GM19438 (cell line): ENCODE data around the gene HBEGF.

Experiments used
- ATAC-seq: cut with Tn5 transposase; IDR thresholded peaks from one replicate; pipeline ENCODE4 v1.9.1; 2021; ENCODE audit warnings: low read depth; ENCODE audit not compliant: unreplicated experiment

Gene HBEGF

DNA sequence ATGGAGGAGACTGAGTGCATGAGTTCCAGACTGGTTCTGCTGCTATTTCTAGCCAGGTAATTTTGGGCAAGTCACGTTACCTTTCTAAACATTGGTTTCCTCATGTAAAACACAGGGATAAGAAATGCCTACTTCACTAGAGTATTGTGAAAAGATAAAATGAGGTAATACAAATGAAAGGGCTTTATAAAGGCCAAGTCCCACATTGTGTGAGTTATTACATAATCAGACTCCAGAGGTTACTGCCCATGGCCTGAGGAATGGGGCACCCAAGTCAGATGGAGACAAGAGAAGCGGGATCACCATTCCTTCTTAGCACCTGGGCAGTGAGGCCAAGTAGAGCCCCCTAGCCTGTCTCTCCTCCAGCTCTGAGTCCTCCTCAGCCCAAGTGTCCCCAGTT, 7.5 kb downstream of the HBEGF start:
- no peak for ATAC-seq

DNA sequence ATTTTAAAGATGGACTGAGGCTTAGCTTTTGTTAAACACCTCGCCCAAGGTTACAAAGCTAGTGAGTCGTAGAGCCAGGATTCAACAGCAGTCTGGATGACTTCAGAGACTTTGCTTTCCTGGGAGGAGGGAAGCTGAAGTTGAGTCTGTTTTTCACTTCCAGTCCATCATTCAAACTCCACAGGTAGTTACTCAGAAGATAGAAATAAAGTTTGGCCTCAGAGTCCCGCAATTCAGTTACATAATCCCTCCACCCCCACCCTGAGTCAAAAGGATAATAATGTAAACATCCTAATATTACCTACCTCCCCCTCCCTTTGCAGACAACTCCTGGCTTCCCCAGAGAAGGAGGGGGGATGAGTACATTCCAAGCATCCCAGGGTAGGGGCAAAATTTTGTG, 8.1 kb downstream of the HBEGF start:
- no peak for ATAC-seq

DNA sequence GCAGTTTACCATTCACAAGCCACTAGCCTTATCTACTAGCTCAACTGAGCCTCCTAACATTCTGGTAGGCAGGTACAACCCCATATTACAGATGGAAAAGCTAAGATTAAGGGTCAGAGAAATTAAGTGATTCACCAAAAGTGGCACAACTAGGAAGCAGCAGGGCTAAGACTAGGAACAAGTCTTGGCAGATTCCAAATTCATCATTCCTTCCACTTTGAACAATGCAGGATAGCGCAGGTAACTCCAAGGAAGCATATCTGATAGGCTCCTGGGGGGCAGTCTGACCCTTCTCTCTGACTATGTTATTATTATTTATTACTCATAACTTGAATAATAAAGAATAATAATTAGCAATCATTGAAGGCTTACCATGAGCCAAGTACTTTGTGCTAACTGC, 8.5 kb downstream of the HBEGF start:
- no peak for ATAC-seq

DNA sequence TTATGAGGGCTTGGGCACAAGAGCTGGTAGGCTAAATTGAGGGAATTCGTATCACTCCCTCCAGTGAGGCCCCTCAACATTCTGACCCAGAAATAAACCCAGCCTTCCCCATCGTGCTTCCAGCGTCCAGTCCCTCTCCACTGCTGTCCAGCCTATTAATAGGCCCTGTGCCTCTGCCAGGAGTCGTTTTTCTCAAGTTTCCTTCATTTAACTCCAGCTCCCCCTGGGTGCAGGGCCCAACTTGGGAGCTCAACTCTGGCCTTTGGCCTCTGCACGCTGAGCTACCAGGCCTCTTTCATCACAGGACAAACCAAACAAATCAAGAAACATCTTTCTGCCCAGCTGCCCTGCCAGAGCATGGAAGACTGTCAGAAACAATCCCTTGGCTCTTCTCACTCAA, 10.0 kb downstream of the HBEGF start:
- no peak for ATAC-seq

DNA sequence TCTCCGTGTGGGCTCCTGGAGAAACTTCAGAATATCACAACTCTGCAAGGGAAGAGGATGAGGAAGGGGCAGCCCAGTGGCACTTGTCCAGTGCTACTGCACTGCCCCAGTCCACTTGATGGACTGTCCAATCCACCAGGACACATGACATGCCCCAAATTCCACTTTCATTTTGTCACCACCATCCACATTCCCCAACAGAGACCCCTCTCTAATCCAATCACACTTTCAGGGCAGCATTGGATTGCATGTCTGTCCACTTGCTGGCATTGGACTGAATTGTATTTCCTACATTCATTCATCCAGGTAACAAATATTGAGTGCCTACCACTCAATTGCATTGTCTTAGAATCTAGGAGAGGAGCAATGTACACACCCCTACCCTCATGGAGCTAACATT, 14.8 kb downstream of the HBEGF start:
- ATAC-seq = no peak

DNA sequence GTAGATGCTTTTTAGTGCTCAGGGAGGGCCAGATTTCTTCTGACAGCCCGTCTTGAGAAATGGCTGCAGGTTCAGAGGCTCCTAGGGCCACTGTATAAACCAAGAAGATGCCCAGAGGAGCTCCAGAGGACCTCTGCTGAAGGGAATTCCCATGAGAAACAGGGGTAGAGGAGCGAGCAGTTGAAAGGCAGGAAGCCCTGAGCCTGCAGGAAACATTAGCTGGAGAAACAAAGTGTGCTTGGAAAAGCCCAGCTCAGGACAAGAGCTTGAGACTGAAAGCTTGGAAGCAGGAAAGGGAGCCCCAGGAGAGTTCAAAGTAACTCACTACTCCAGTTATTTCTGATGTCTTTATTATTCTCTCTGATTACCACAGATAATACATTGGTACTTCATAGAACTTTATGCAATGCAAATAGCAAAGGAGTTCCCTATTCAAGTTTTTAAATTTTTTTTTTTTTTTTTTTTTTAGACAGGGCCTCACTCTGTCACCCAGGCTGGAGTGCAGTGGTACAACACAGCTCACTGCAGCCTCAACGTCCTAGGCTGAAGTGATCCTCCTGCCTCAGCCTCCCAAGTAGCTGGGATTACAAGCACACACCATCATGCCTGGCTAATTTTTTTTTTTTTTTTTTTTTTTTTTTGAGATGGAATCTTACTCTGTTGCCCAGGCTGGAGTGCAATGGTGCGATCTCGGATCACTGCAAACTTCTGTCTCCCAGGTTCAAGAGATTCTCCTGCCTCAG, 16.5 kb downstream of the HBEGF start:
- ATAC-seq = no peak

DNA sequence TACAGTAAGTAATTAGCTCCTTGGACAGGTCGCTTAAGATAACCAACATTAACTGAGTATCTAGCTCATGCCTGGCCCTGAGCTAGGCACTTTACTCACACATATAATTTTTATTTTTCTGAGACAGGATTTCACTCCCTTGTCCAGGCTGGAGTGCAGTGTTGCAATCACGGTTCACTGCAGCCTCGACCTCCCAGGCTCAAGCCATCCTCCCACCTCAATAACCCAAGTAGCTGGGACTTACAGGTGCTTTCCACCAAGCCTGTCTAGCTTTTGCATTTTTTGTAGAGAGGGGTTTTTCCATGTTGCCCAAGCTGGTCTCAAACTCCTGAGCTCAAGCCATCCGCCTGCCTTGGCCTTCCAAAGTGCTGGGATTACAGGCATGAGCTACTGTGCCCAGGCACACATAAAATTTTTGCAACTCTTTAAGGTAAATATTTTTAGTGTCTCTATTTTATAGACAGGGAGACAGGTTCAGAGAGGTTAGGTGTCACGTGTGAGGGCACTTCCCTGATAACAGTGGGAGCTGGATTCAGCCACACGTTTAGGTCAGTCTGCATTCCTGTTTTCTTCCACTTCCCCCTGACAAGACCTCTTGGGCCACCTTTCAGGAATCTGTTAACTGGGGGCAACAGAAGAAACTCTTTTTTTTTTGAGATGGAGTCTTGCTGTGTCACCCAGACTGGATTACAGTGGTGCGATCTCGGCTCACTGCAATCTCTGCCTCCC, 18.2 kb downstream of the HBEGF start:
- no peak for ATAC-seq

DNA sequence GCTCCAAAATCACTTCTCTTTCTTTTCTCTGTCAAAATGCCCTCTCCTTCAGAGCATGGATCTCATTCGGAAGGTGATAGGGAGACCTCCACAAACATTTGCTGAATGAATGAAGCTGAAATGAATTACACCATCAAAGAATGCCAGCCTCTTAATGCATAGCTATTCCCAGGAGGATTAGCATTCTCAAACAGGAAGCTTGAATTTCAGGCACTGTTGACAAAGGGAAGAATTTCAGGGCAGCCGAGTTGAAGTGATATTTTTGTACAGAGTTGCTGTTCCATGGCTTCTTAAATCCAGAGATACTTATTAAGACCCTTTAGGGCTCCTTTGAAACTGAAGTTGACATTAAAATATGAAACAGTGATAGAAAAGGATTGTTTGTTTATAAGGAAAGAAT, 18.8 kb downstream of the HBEGF start:
- no peak for ATAC-seq

DNA sequence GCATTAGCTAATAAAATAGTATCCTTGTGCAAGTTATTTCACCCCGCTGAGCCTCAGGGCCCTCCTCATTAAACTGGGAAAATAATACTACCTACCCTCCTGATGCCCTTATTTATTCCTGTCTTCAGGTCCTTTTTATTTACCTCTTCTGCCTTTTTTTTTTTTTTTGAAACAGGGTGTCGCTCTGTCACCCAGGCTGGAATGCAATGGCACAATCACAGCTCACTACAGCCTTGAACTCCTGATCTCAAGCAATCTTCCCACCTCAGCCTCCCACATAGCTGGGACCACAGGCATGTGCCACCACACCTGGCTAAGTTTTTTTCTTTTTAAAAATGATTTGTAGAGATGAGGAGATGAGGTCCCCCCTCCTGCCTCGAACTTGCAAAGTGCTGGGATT, 20.9 kb downstream of the HBEGF start:
- ATAC-seq = no peak

DNA sequence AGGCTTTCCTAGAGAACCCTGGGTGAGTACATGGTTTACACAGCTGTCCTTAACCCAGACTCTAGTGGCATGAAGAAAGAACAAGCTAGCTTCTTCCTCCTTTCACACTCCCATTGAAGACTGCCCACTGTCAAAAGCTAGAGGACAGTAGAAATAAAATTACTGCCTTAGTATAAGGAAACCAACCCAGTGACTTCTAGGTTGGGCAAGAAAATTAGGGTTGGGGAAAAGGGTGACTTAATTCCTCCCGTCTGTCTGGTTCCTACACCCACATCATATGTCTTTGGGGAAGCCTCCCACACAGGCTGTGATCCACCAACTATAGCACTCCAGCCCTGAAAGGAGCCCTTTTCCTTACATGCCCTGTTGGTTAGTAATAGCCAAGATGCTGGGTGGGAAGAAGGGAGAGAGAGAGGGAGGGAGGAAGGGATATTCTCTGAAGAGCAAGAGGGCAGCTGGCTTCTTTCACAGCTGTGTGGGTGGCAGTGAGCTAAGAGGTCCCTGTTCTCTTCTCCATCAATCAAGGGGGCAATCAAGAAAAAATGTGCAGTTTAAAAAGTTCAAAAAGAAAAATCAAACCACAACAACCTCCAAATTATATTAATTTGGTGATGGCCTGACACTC, 21.7 kb downstream of the HBEGF start:
- no peak for ATAC-seq

DNA sequence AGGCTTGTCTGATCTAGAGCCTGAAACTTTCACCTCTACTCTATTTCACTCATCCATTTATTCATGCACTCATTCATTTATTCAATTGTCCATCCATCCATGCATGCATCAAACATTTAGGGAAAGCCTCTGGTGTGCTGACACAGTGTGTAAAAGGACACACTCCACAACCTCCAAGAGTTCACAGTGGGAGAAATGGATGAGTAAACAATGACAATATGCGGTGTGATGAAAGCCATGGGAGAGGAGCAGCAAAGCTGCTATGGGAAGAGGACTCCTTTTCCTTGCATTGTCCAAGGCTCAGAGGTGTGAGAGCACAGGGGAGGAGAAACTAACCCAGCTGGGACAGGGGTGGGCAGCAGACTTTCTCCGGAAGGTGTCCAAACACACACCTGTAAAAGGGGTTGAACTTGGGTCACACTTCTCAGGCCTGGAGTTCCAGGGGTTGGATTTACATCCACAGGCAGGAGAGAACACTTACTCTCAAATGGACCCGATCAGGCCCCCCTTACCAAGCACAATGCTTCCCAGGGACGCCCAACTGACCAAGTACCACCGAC, 22.3 kb downstream of the HBEGF start:
- ATAC-seq = no peak

DNA sequence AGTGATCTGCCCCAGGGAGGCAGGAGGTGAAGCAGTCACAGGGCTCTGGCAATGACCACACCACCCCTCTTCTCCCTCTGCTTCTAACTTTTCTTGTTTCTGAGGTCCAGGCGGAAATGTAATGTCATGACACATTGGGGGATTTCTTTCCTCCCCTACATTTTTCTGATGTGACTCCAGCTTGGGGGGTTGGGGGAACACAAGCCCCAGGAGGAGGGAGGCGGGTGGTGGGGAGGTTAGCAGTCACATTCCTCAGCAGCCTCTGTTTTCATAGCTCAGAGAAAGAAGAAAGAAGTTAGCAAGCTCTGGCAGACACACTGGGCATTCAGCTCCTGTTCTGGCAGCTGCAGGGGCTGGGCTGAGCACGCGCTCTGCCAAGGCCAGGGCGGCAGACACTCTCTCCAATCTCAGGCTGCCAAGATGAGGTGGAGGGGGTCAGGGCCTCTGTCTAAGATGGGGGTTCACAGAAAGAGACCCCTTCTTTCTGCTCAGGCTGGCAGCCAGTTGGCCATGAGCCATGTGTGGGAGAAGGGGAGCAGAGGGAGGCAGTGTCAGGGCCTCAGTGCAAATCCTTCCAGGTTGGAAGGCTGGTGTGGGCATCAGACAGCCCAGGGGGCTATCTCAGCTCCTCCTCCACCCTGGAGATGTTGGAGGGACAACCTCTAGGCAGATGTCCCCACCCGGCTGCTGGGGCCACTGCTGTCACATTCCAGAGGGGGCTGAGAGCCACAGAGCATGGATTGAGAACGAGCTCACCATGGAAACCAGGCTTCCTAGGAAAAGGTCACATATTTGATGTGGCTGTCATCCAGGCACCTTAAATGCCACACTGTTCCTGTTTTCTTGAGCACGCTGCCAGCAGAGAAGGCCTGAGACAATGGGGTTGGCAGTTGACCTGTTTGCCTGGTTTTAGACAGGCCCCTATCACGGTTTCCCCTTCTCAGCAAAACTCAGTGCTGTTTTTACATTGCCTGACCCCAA, 23.4 kb downstream of the HBEGF start:
- no peak for ATAC-seq

DNA sequence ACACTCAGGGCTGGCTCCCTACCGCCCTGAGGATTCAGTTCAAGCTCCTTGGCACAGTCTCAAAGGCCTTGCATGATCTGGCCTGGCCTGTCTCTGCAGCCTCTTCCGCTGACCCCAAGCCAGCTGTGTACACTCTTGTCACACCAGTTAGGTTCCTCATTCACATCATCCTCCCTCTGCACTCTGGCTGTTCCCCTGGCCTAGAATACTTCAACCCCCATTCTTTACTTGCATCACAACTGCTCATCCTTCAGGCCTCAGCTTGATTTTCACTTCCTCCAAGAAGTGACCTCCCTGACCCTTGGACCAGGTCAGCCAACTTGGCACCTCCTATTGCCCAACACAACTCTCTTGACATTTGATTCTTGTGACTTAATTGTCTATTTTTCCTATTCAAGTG, 24.6 kb downstream of the HBEGF start:
- ATAC-seq = no peak

DNA sequence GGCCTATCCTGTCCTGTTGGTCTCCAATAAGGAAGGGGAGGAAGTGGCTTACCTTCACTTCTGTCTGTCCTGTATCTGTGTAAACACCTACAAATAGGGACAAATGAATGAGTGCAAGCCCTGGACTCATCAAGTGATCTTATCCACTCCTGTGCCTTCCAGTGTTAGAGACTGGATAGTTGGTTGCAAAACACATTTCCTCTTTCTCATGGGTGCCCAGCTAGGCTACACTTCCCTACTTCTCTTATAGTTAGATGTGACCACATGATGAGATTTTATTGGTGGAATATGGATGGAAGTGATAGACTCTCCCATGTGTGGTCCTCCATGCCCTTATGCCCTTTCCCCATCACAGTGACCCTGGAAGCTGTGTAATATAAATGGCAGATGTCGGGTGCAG, 26.6 kb downstream of the HBEGF start:
- no peak for ATAC-seq

DNA sequence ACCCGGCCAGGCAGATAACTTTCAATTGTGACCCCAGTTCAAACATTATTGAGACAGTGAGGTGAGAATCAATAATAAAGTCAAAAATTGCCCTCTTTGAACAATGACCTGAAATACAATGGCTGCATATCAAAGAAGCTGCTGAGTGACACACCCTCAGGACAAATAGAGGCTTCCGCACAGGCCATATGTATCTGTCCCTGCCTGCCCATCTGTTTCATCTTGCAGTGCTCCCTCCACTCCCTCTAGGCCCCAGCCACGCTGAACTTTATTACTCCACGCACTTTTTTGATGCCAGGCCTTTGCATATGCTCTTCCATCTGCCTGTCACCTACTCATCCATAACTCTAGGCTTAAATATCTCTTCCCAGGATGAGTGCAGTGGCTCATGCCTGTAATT, 27.6 kb downstream of the HBEGF start:
- ATAC-seq = no peak

DNA sequence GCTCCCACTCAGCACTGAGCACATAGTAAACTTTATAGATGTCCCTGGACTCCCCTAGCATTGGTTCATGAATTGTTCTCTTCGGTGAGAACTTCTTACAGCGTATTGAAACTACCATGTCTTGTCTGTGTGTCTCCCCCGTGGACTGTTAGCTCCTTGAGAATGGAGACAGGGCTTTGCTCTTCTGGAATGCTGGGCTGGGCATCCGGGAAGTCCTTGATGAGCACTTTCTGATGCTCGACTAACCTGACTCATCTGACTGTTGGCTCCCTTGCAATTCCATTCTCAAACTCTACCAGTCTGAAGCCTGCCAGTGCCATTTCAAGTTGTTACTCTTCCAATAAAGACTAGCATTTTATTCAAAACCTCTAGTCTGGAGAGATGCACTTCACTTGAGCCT, 28.5 kb downstream of the HBEGF start:
- ATAC-seq = no peak

DNA sequence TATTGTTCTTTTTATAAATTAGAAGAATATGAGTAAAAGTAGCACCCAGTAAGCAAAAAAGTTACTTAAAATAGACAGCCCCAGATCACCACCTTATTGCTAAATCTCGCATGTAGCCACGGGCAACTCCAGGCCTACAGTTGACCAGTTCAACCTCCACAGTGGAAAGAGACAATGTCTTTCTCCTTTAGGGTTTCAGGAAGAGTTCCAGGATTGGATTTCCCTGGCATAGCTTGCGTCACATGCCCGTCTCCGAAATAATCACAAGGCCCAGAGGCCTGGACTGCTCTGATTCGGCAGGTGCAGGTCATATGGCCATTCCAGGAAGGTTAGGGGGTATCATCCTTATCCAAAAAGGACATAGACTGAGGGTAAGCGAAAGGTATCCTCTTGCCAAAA, 33.6 kb downstream of the HBEGF start:
- no peak for ATAC-seq

DNA sequence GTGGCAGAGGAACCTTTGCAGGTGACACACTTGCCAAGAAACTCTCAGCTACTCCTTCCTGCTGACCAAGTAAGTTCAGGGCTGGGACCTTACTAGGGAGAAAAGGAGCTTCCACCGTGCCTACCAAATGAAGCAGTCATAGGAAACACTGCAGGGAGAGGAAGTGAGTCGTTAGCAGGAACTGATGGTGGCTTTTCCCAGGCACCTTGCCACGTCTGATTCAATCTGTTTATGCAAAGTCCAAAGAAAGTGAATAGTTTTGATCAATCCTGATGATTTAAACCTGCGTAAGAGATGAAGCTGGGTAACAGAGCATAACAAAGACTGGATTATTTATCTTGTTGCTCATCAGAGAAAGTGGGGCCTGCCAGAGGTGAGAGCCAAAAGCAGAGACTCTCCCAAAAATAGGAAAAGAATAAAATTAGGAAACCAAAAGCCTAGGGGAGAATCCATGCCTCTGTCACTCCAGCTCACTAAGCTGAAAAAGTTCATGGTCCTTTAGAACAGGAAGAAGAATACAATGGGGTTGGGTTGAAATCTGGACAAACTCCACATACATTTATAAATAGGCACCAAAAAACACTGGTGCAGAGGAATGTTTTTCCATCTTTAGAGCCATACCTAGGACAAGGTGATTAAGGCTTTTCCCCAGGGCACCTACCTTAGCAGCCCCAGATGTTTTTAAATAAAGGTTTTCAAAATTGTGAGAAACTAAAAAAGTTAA, 34.2 kb downstream of the HBEGF start:
- ATAC-seq = no peak

DNA sequence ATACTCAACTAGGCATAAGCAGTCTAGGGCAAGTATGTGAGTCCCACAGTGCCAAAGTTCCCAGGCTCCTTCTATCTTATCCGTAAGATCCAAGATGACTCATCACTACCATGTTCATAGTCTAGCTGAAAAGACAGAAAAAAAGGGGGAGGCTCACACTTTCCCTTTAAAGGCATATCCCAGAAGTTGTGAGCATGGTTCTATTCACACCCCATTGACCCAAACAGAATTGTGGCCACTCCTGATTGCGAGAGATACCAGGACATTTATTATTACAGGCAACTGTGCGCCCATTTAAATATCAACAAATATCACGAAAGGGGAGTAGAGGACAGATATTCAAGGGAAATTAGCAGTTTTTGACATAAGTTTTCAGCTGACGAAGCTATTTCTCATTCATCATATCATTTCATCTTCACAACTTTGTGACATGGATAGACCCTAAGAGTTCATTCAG, 35.4 kb downstream of the HBEGF start:
- ATAC-seq = no peak

DNA sequence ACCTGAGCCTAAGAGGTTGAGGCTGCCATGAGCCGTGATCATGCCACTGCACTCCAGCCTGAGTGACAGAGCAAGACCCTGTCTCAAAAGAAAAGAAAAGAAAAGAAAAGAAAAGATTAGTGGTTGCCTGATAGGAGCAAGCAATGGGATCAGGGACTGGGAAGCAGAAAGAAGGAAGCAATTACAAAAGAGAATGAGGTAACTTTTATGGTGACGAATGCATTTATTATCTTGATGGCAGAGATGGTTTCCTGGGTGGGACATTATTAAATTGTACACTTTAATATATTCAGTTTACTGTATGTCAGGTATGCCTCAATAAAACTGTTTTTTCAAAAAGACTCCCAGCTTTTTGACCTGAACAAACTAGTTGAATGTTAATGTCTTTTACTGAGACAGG, 36.0 kb downstream of the HBEGF start:
- ATAC-seq = no peak
